Kasumi-1 (cell line): ENCODE results near the gene GPBP1L1.
"Not testable (repeated sequence)": the region's sequence is repeated elsewhere in the genome, so short reads cannot be mapped to it uniquely, and the experiment has no call there.

Source experiments
- DNase-seq, 2 experiments: peaks; one replicate each; lab custom pipeline; 2025; lab: John Stamatoyannopoulos, UW

GPBP1L1 gene, protein sequence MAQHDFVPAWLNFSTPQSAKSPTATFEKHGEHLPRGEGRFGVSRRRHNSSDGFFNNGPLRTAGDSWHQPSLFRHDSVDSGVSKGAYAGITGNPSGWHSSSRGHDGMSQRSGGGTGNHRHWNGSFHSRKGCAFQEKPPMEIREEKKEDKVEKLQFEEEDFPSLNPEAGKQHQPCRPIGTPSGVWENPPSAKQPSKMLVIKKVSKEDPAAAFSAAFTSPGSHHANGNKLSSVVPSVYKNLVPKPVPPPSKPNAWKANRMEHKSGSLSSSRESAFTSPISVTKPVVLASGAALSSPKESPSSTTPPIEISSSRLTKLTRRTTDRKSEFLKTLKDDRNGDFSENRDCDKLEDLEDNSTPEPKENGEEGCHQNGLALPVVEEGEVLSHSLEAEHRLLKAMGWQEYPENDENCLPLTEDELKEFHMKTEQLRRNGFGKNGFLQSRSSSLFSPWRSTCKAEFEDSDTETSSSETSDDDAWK

DNA sequence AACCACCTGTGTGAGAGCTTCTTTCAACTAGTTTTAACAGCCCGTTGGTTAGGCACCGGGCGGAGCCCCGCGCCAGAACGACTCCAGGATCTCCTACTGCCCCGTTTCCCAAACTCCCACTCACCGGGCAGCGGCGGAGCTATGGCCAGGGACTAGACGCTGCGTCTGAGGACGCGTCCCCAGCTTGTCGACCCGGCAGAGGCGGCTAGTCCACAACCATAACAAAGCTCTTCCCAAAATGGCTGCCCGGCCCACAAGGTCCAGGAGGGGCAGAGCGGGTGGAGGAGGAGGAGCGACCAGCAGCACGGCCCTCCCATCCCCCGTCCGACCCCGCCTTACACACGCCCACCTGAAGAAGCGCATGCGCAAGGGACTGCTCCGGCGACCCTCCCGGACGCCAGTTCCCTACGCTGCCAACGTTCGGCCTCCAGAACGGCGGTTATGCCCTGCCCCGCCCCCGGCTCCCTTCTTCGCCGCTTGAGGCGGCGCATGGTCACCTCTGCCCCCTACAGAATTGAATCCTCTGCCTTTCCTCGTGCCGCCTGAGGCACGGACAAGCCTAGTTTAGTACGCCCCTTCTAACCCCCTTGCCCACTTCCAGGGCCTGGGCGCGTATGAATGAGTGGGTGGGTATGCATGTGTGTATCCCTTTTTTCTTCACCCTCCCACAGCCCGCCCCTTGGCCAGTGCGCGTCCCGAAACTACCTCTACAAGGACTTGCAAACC is at the start of gene GPBP1L1:
TSS of gene GPBP1L1 (minus strand) at position 246 of the 726 bp plus-strand sequence. CDS start 27,446 bp downstream, outside the sequence.
- peak; percentile 96 for DNase-seq

DNA sequence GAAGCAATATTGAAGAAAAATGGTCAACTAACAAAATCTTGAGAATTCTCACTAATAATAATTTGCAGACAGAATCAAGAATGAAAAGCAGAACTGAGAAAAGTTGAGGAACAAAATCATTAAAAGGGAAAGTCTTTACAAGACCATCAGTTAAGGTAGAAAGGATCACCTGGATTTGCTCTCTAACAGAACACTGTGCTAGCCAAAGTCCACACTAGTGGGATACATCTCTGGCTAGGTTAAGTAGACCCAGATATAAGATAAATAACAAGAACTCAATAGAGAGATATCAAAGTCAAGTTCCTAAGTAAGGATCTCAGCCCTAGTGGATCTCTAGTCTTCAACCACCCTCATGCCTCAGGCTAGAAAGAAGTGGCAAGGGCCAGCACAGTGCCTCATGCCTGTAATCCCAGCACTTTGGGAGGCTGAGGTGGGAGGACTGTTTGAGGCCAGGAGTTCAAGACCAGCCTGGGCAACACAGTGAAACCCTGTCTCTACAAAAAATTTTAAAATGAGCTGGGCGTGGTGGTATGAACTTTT is 44.5 kb upstream of the GPBP1L1 start:
- DNase-seq: no peak

DNA sequence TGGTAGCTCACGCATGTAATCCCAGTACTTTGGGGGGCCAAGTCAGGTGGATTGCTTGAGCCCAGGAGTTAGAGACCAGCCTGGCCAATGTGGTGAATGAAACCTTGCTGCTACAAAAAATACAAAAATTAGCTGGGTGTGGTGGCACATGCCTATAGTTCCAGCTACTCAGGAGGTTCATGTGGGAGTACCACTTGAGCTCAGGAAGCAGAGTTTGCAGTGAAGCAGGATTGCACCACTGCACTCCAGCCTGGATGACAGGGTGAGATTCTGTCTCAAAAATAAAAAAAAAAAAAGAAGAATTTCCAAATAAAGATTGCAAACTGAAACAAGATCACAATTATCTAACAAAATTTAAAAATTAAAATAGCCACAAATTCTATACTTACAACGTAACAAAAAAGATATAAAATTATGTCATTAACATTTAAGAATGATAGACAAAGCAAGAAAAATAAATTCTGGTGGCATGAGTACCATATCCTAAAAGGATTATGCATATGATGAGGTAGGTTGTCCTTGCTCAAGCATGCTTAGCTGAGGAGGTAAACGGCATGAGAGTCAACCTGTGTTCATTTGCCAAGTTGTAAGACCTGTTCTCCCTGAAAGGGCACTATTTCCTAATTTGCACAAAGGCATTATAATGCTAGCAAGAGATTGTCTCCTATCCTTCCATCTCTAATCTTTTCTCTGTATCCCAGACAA is 43.9 kb upstream of the GPBP1L1 start:
- peak; percentile 30 to 33 for DNase-seq

- DNase-seq: not testable (repeated sequence)
Measured at GRCh38 chr1:45726007-45726406, 39.7 kb upstream of the GPBP1L1 start.

GRCh38 chr1:45723248-45723930 is 37.1 kb upstream of the GPBP1L1 start:
- DNase-seq: no peak

DNA sequence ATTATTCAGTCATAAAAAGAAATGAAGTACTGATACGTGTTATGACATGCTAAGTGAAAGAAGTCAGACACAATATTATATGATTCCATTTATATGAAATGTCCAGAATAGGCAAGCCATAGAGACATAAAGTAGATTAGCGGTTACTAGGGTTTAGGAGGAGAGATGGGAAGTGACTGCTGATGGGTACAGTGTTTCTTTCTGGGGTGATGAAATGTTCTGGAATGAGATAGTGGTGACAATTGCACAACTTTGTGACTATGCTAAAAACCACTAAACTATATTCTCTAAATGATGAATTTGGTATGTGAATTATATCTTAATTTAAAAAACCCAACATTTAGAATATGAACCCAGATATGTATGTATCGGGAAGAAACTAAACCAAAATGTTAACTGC is 36.5 kb upstream of the GPBP1L1 start:
- DNase-seq: peak; percentile 20 to 21

- no peak for DNase-seq
Measured at GRCh38 chr1:45721207-45721606, 34.9 kb upstream of the GPBP1L1 start.

- no peak for DNase-seq
Measured at GRCh38 chr1:45718289-45718688, 32.0 kb upstream of the GPBP1L1 start.

- DNase-seq: not testable (repeated sequence)
Measured at GRCh38 chr1:45717386-45717785, 31.1 kb upstream of the GPBP1L1 start.

DNA sequence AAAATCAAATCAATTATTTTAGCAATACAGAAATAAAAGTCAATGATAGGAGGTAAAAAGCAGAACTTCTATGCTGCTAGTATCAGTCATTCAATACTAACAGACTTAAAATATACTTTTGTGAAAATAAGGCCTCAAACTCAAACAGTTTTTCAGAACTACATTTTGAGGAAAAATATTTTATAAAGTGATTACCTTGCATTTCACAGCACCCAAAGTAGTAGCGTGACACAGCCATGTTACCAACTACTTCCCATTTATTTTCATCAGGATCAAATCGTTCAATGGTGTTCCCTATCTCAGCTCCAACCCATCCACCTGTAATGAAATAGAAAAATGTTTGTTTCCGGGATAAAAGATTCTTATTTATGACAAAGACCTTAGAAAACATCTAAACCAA is 30.4 kb upstream of the GPBP1L1 start:
- DNase-seq: no peak

GRCh38 chr1:45713711-45714110 is 27.4 kb upstream of the GPBP1L1 start:
- DNase-seq: no peak

DNA sequence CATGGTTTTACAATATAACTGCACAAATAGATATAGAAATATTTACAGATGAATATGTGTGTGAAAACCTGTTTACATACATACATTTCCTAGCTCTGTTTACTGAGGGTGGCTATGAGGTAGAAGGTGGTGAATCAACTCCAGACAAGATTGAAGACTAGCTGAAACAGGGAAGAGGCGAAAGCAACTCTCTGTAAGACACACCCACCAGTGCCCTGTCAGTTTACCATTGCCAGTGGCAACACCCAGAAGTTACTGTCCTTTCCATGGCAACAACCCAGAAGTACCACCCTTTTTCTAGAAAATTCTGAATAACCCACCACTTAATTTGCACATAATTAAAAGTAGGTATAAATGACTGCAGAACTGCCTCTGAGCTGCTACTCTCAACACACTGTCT is 18.3 kb upstream of the GPBP1L1 start:
- DNase-seq: no peak

- DNase-seq: no peak
Measured at GRCh38 chr1:45694823-45695222, 8.5 kb upstream of the GPBP1L1 start.

DNA sequence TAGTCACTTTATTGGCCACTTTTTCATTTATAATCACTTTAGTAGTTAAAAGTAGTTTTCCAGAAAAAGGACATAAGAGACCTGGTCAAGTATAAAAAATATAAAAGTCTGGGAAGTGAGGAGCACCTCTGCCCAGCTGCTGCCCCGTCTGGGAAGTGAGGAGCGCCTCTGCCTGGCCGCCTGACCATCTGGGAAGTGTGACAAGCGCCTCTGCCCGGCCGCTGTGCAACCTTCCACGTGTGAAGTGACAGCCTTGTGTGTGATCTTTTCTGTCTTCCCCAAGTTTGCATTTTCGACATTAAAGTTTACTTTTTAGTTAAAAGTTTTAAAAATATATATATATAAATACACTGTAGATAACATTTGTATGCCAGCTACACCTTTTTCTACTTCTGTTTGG is 7.5 kb upstream of the GPBP1L1 start:
- not testable (repeated sequence) for DNase-seq

GRCh38 chr1:45687754-45688740 is 1.7 kb upstream of the GPBP1L1 start, which contains the start of gene TMEM69:
TSS of gene TMEM69 (plus strand) at chr1:45688181. CDS start at chr1:45691069, 2,888 bp downstream.
- peak; percentile 93 to 94 for DNase-seq

DNA sequence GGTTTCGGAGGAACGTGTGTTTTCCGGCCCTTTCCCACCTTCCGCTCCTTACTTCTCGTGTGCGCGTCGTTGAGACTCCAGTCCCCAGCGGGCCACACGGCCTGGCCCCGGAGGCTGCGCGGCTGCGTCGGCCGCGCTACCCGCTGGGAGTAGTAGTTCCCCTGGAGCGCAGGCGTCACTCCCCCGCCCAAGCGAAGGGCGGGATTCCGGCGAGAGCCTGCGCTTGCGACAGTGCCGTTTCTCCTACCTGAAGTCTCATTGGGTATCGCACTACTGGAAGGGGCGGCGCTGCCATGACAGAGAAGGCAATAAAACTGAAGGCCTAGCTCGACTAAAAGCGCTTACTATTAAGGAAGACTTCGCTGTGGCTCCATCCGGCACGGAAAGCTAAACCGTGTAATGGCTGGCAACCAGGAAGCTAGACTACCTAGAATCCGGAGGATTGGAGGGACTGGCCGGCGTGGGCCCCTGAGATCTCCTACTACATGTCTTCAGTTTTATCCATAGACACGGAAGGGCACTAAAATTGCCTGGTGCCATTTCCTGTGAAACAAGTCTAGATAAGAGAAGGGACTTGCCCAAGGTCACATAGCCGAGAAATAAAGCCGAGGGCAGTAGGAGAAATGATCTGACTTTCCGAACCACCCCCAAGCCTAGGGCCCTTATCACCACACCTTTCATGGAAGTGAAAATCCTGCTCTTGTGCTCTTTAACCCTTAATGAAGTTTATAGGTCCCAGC is 851 bp upstream of the GPBP1L1 start:
- peak; percentile 99 for DNase-seq

DNA sequence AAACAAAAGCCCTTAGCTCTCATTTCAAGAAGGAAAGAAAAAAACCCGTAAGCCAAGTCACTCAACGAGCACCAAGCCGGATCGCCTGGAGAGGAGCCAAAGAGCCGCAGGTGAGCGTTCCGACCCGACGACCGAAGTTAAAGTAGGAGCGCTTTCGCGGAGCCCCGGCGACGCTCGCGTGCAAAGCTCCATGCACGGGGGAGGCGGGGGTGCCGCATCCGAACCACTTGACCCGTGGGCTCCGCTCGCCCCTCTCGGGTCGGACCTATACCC is 382 bp downstream of the GPBP1L1 start:
- peak in 1 of 2 experiments; percentile 69 for DNase-seq

- DNase-seq: peak; percentile 28 to 69
Measured at GRCh38 chr1:45685308-45686014, 872 bp downstream of the GPBP1L1 start.

GRCh38 chr1:45684402-45684801 is 1.9 kb downstream of the GPBP1L1 start:
- DNase-seq: no peak
